PC-3 (cell line): ENCODE results near the gene TOMM34.

ENCODE experiments used
- CTCF ChIP-seq: fragments of 300-600 bp; sonication (generic); conservative IDR thresholded peaks from 2 replicates; pipeline ENCODE4 v1.5.1; 2017; ENCODE audit warnings: antibody characterized with exemption, low read depth, mild to moderate bottlenecking, low read length
- EZH2 ChIP-seq: fragments of 300-600 bp; sonication (generic); IDR thresholded peaks from one replicate; pipeline ENCODE4 v1.6.1; 2017; ENCODE audit warnings: antibody characterized with exemption, mild to moderate bottlenecking, low read length; ENCODE audit not compliant: unreplicated experiment

- TF ChIP-seq CTCF: no peak
- no peak for TF ChIP-seq EZH2
These were observed 48.4 kb upstream of the TOMM34 start for GRCh38 chr20:45008521-45009049.
